ENCODE measurements around the gene TMEM87A. TPM values are rescaled to one million over a fixed set of nuclear protein-coding genes. Genes with fewer than 3 reads are reported as not detected.

The TMEM87A gene
- total RNA-seq, 8 experiments from 2014 or later = 34.9 to 88.9 (median 50.2) TPM

GRCh38 chr15:42163291-42163690 lies 109.9 kb downstream of the TMEM87A start:
- WGBS, 10 experiments = 69 to 100% (median 87%) methylated on average over 1 to 7 of the region's 9 CpGs; no CpG with 5 or more reads in 6 of the 10 experiments
- Histone ChIP-seq H3K4me1 (replicated peaks in 1 of 2) (no peaks in the 10 kb centered on the region), H3K4me3 (no peak overlapping the region), H3K27ac (no peak overlapping the region)
- ATAC-seq (replicated peaks in 6 of 8) = no peak
- in situ Hi-C loops (cut with MboI; ENCODE audit: low pct_unique_long_range_greater_than_20kb in 2 of 9, low sequenced_read_pairs in 9 of 9, unreplicated experiment in 9 of 9) = no loop called here

Other genes starting within 250 kb of the TMEM87A start
- under 1 TPM in 5 of 8 experiments, not detected in 3; 0.08 to 0.76 (median 0.32) TPM for gene PLA2G4D, start 178.9 kb downstream of the TMEM87A start, total RNA-seq
- 1 to 10 TPM in 2 of 8 experiments, under 1 TPM in 4, not detected in 2; 0.04 to 1.8 (median 0.42) TPM for gene PLA2G4F, start 116.8 kb downstream of the TMEM87A start, total RNA-seq
- 10 to 100 TPM; 31.6 to 85.4 (median 46.4) TPM for gene VPS39, start 65.1 kb downstream of the TMEM87A start, total RNA-seq
- gene GANC, start 232 bp downstream of the TMEM87A start, total RNA-seq = 100 to 1,000 TPM in 1 of 8 experiments, 10 to 100 TPM in 7; 11.3 to 125 (median 19.9) TPM
- 10 to 100 TPM in 2 of 8 experiments, 1 to 10 TPM in 4, under 1 TPM in 2; 0.81 to 30.3 (median 2.9) TPM for gene CAPN3, start 86.1 kb upstream of the TMEM87A start, total RNA-seq
- 100 to 1,000 TPM in 1 of 8 experiments, 10 to 100 TPM in 7; 15.1 to 101 (median 33.4) TPM for gene ZNF106, start 217.7 kb upstream of the TMEM87A start, total RNA-seq
- gene SNAP23, start 222.2 kb upstream of the TMEM87A start, total RNA-seq = 10 to 100 TPM in 5 of 8 experiments, 1 to 10 TPM in 3; 5.6 to 72.9 (median 23.3) TPM